Epithelial cell of esophagus (primary cell): ENCODE results near the gene ANO3.

Source experiments
- DNase-seq: peaks from one replicate; pipeline ENCODE4 v3.0.0; 2010; ENCODE audit warnings: low read depth
- H3K4me3 ChIP-seq: 2 replicates; pipeline ENCODE4 v1.5.1; 2011; ENCODE audit warnings: mild to moderate bottlenecking, low read length, control low read depth
- CTCF ChIP-seq: IDR thresholded peaks from 2 replicates; pipeline ENCODE4 v1.5.1; 2011; ENCODE audit warnings: low read depth, mild to moderate bottlenecking, low read length, control low read depth, inconsistent platforms; ENCODE audit not compliant: insufficient read depth; ENCODE audit errors: missing control alignments

ANO3 gene

GRCh38 chr11:26700574-26701235, 368.8 kb downstream of the ANO3 start:
- H3K4me3 ChIP-seq, result no peak overlapping the region
- no peak for DNase-seq
- no peak for TF ChIP-seq CTCF

GRCh38 chr11:26702406-26702805, 370.5 kb downstream of the ANO3 start:
- no peak for DNase-seq
- no peak for TF ChIP-seq CTCF
- no peak overlapping the region for H3K4me3 ChIP-seq

- H3K4me3 ChIP-seq, result no peak overlapping the region
- TF ChIP-seq CTCF, result no peak
- DNase-seq, result no peak
Observed at GRCh38 chr11:26703411-26704191, 371.7 kb downstream of the ANO3 start.

GRCh38 chr11:26704249-26704648, 372.3 kb downstream of the ANO3 start:
- TF ChIP-seq CTCF, result no peak
- no peak overlapping the region for H3K4me3 ChIP-seq
- no peak for DNase-seq

GRCh38 chr11:26706181-26706580, 374.3 kb downstream of the ANO3 start:
- no peak for DNase-seq

GRCh38 chr11:26708736-26709456, 377.0 kb downstream of the ANO3 start:
- H3K4me3 ChIP-seq, result no peak overlapping the region
- TF ChIP-seq CTCF, result no peak
- DNase-seq, result no peak

More at GRCh38 chr11:26706181-26706580, 374.3 kb downstream of the ANO3 start:
- TF ChIP-seq CTCF, result no peak
- no peak overlapping the region for H3K4me3 ChIP-seq
